ENCODE results near the gene LMOD2. TPM values are rescaled to one million over a fixed set of nuclear protein-coding genes. Genes with fewer than 3 reads are reported as not detected.

The LMOD2 gene
- polyA plus RNA-seq, 2 of the 4 experiments (the other 2 are of a cell fraction) = not detected

GRCh38 chr7:123616223-123616622, 39.4 kb upstream of the LMOD2 start:
- no peak for FAIRE-seq
- no peak for ATAC-seq
- no peak for TF ChIP-seq ATOH8 (CRISPR knock-in tag; IDR thresholded peaks at IDR 0.05; ENCODE audit: low read depth)
- Histone ChIP-seq H3K4me1 (no peaks in the 10 kb centered on the region), H3K4me2 (no peak overlapping the region), H3K9me3 (0 out of 3 replicates have a peak, but pooled peaks cover 3% of the 10 kb centered on the region), H3K4me3 (no peak overlapping the region), H3K27ac (no peak overlapping the region)
- ChIA-PET CTCF (interaction anchor here (0.6 kb wide), 2 partner anchors 19 to 20 kb away, joined by 3 read pairs; no protein-coding TSS in a partner anchor), POLR2A (no interaction called here)
- DNase-seq (ENCODE audit: low read depth in 1 of 2, low spot score in 1 of 2) = no peak

GRCh38 chr7:123621707-123622106, 34.0 kb upstream of the LMOD2 start:
- TF ChIP-seq USF2 (IDR thresholded peaks at IDR 0.05) = no peak
- TF ChIP-seq EHMT2 (IDR thresholded peaks at IDR 0.05; ENCODE audit: low read depth) = no peak
- TF ChIP-seq CBX8 (IDR thresholded peaks at IDR 0.05) = no peak
- no peak for TF ChIP-seq ELK1 (IDR thresholded peaks at IDR 0.05; ENCODE audit: low read depth, low read length)
- ATAC-seq = no peak
- ChIA-PET POLR2A (no interaction called here), CTCF (no interaction called here)
- Histone ChIP-seq H3K9me3 (no peaks in the 10 kb centered on the region), H3K27ac (no peak overlapping the region), H3K4me2 (no peak overlapping the region), H3K4me3 (no peak overlapping the region), H3K4me1 (no peaks in the 10 kb centered on the region)
- WGBS (ENCODE audit: missing lambda C conversion rate) = 30% methylated on average over 4 of the region's 4 CpGs
- DNase-seq (ENCODE audit: low read depth in 1 of 2, low spot score in 1 of 2) = no peak
- no peak for FAIRE-seq

- 54% methylated on average over 6 of the region's 6 CpGs for WGBS (ENCODE audit: missing lambda C conversion rate)
- no peak for FAIRE-seq
- ATAC-seq = no peak
- H3K9me3 ChIP-seq = no peaks in the 10 kb centered on the region
- ChIA-PET POLR2A (no interaction called here), CTCF (no interaction called here)
- no peak overlapping the region for H3K27ac ChIP-seq
- no peak overlapping the region for H3K4me2 ChIP-seq
- H3K4me1 ChIP-seq = no peaks in the 10 kb centered on the region
- no peak for DNase-seq (ENCODE audit: low read depth in 1 of 2, low spot score in 1 of 2)
- no peak overlapping the region for H3K4me3 ChIP-seq
- TF ChIP-seq MYC (IDR thresholded peaks at IDR 0.05; ENCODE audit: borderline replicate concordance, low read length) (no peak), MAZ (IDR thresholded peaks at IDR 0.05; ENCODE audit: borderline replicate concordance, low read depth, low read length) (no peak), JUN (IDR thresholded peaks at IDR 0.05) (no peak), EHF (CRISPR knock-in tag; IDR thresholded peaks at IDR 0.05) (no peak), HEYL (CRISPR knock-in tag; IDR thresholded peaks at IDR 0.05) (no peak), HES2 (IDR thresholded peaks at IDR 0.05) (no peak), ZNF302 (CRISPR knock-in tag; IDR thresholded peaks at IDR 0.05) (no peak), ZC3H11A (IDR thresholded peaks at IDR 0.05) (no peak), RFX5 (IDR thresholded peaks at IDR 0.05) (no peak), PHF8 (IDR thresholded peaks at IDR 0.05; ENCODE audit: borderline replicate concordance, low read depth) (no peak), JUNB (IDR thresholded peaks at IDR 0.05) (no peak), RNF2 (IDR thresholded peaks at IDR 0.05; ENCODE audit: borderline replicate concordance, low read depth) (no peak)
Observed at GRCh38 chr7:123622660-123623386, 32.8 kb upstream of the LMOD2 start.

All from A549 (cell line).